WTC11 (cell line): ENCODE results near the gene TFDP1. TPM values are rescaled to one million over a fixed set of nuclear protein-coding genes. Genes with fewer than 3 reads are reported as not detected.

Experiments
- ATAC-seq: fragments of 200-7000 bp; cut with Tn5 transposase; 2 replicates; pipeline ENCODE4 v1.10.0; 2021; ENCODE audit warnings: mild to moderate bottlenecking, moderate library complexity
- CTCF ChIA-PET: fragments of 300-600 bp; sonication (Branson Sonifier 250); formaldehyde crosslinking; loops from one replicate; lab custom pipeline; 2021; ENCODE audit warnings: antibody characterized with exemption; lab: Charles Lee
- POLR2A ChIA-PET: fragments of 350-600 bp; sonication (Branson Sonifier 250); formaldehyde crosslinking; loops from one replicate; lab custom pipeline; 2021; ENCODE audit warnings: antibody characterized with exemption; lab: Charles Lee
- DNase-seq: peaks from one replicate; pipeline ENCODE4 v3.0.0; 2021; ENCODE audit warnings: low spot score
- H3K27ac Mint-ChIP-seq: 2 replicates; pipeline ENCODE4 v1.8.0; 2021; ENCODE audit warnings: mixed read lengths
- H3K27me3 Mint-ChIP-seq: 2 replicates; pipeline ENCODE4 v1.8.0; 2021; ENCODE audit warnings: low read depth, mild to moderate bottlenecking, moderate library complexity, mixed read lengths
- H3K36me3 Mint-ChIP-seq: 2 replicates; pipeline ENCODE4 v1.8.0; 2021; ENCODE audit warnings: mixed read lengths
- H3K4me1 Mint-ChIP-seq: 2 replicates; pipeline ENCODE4 v1.8.0; 2022; ENCODE audit warnings: mixed read lengths
- H3K4me3 Mint-ChIP-seq: 2 replicates; pipeline ENCODE4 v1.8.0; 2021; ENCODE audit warnings: mild to moderate bottlenecking, moderate library complexity, mixed read lengths
- H3K9me3 Mint-ChIP-seq: 2 replicates; pipeline ENCODE4 v1.8.0; 2021; ENCODE audit warnings: mixed read lengths
- CBFB ChIP-seq: sonication (generic); formaldehyde crosslinking; IDR thresholded peaks from 2 replicates; pipeline ENCODE4 v1.8.1; 2022; ENCODE audit warnings: mild to moderate bottlenecking, low read depth, missing genetic modification reagents
- EMX1 ChIP-seq: fragments of 250-450 bp; sonication (Bioruptor Pico); IDR thresholded peaks from 2 replicates; pipeline ENCODE4 v1.8.0; 2021; ENCODE audit warnings: mild to moderate bottlenecking
- ESRRA ChIP-seq: sonication (generic); formaldehyde crosslinking; IDR thresholded peaks from 2 replicates; pipeline ENCODE4 v1.8.1; 2022; ENCODE audit warnings: mild to moderate bottlenecking, missing genetic modification reagents, borderline replicate concordance
- FOXJ3 ChIP-seq: sonication (generic); formaldehyde crosslinking; IDR thresholded peaks from 2 replicates; pipeline ENCODE4 v1.9.0; 2021; ENCODE audit warnings: missing genetic modification reagents, mild to moderate bottlenecking, borderline replicate concordance
- FOXP1 ChIP-seq: sonication (generic); formaldehyde crosslinking; IDR thresholded peaks from 2 replicates; pipeline ENCODE4 v1.8.0; 2022; ENCODE audit warnings: missing genetic modification reagents, mild to moderate bottlenecking, moderate library complexity, borderline replicate concordance
- GTF2I ChIP-seq: fragments of 250-450 bp; sonication (Bioruptor Pico); conservative IDR thresholded peaks from 2 replicates; pipeline ENCODE4 v1.4.0; 2021; ENCODE audit warnings: mild to moderate bottlenecking
- JUN ChIP-seq: sonication (generic); formaldehyde crosslinking; IDR thresholded peaks from 2 replicates; pipeline ENCODE4 v1.8.0; 2023; ENCODE audit warnings: mild to moderate bottlenecking, missing genetic modification reagents
- KAT7 ChIP-seq: sonication (generic); formaldehyde crosslinking; IDR thresholded peaks from 2 replicates; pipeline ENCODE4 v1.8.1; 2023; ENCODE audit warnings: missing genetic modification reagents, mild to moderate bottlenecking, borderline replicate concordance
- MXD4 ChIP-seq: fragments of 250-450 bp; sonication (Bioruptor Pico); IDR thresholded peaks from 2 replicates; pipeline ENCODE4 v1.8.0; 2021; ENCODE audit warnings: mild to moderate bottlenecking, moderate library complexity, borderline replicate concordance
- NR1H2 ChIP-seq: sonication (generic); formaldehyde crosslinking; IDR thresholded peaks from 2 replicates; pipeline ENCODE4 v1.9.0; 2021; ENCODE audit warnings: mild to moderate bottlenecking, moderate library complexity, missing genetic modification reagents
- SOX15 ChIP-seq: fragments of 250-450 bp; sonication (Bioruptor Pico); IDR thresholded peaks from 2 replicates; pipeline ENCODE4 v1.9.0; 2021; ENCODE audit warnings: mild to moderate bottlenecking
- SP1 ChIP-seq: sonication (generic); formaldehyde crosslinking; conservative IDR thresholded peaks from 2 replicates; pipeline ENCODE4 v1.8.1; 2022; ENCODE audit warnings: missing genetic modification reagents
- TCF7 ChIP-seq: sonication (generic); formaldehyde crosslinking; IDR thresholded peaks from 2 replicates; pipeline ENCODE4 v1.8.0; 2022; ENCODE audit warnings: mild to moderate bottlenecking, low read depth, missing genetic modification reagents, moderate library complexity
- ZBTB21 ChIP-seq: sonication (generic); formaldehyde crosslinking; IDR thresholded peaks from 2 replicates; pipeline ENCODE4 v1.8.1; 2023; ENCODE audit warnings: mild to moderate bottlenecking, missing genetic modification reagents, borderline replicate concordance
- total RNA-seq: library from RNA; stranded (reverse); gene quantifications from 3 replicates; pipeline ENCODE4 v1.2.3, GENCODE V29; 2021
- TF ChIP-seq, protein P1 (sequence below): fragments of 250-450 bp; sonication (Bioruptor Pico); IDR thresholded peaks from 2 replicates; pipeline ENCODE4 v1.9.0; 2021; ENCODE audit warnings: mild to moderate bottlenecking, borderline replicate concordance
- TF ChIP-seq, protein P2 (sequence below): sonication (generic); formaldehyde crosslinking; IDR thresholded peaks from 2 replicates; pipeline ENCODE4 v1.8.1; 2022; ENCODE audit warnings: mild to moderate bottlenecking, moderate library complexity, missing genetic modification reagents
- TF ChIP-seq, protein P3 (sequence below): fragments of 250-450 bp; sonication (Bioruptor Pico); IDR thresholded peaks from 2 replicates; pipeline ENCODE4 v2.1.2; 2022; ENCODE audit warnings: mild to moderate bottlenecking, moderate library complexity
- TF ChIP-seq, protein P4 (sequence below): sonication (generic); formaldehyde crosslinking; IDR thresholded peaks from 2 replicates; pipeline ENCODE4 v1.8.1; 2022; ENCODE audit warnings: low read depth, mild to moderate bottlenecking, moderate library complexity, missing genetic modification reagents, borderline replicate concordance

Gene TFDP1
- total RNA-seq, 1 experiment from 2014 or later = 61.2 TPM

DNA sequence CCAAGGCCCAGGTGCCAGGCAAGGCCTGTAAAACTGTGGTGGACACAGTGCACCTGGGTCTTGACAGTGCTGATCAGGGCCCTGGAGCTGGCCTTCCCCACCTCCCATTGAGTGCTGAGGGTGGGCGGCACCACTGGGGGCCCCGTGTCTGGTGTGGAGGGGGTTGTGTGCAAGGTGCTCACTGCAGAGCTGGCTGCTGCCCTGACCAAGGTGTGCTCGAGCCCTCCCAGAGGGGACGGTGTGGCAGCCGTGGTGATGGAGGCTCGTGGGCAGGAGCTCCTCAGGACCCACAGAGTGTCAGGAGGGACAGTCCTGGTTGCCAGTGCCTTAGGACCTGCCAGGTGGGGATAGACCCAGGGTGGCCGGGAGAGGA is 50.5 kb downstream of the TFDP1 start:
- no peak overlapping the region for H3K4me3 Mint-ChIP-seq
- POLR2A ChIA-PET = no interaction called here
- CTCF ChIA-PET = no interaction called here
- no peaks in the 10 kb centered on the region for H3K4me1 Mint-ChIP-seq
- no peak overlapping the region for H3K27ac Mint-ChIP-seq
- H3K27me3 Mint-ChIP-seq = no peaks in the 10 kb centered on the region
- ATAC-seq (no peak), DNase-seq (no peak)
- peaks cover 70% of the 10 kb centered on the region for H3K36me3 Mint-ChIP-seq
- TF ChIP-seq ESRRA (CRISPR knock-in tag) = no peak
- TF ChIP-seq KAT7 (CRISPR knock-in tag) = no peak
- TF ChIP-seq JUN (CRISPR knock-in tag) = no peak
- no peak for TF ChIP-seq EMX1
- TF ChIP-seq FOXP1 (CRISPR knock-in tag) = no peak
- no peak for TF ChIP-seq ZBTB21 (CRISPR knock-in tag)
- TF ChIP-seq SOX15 (CRISPR knock-in tag) = no peak
- no peaks in the 10 kb centered on the region for H3K9me3 Mint-ChIP-seq

DNA sequence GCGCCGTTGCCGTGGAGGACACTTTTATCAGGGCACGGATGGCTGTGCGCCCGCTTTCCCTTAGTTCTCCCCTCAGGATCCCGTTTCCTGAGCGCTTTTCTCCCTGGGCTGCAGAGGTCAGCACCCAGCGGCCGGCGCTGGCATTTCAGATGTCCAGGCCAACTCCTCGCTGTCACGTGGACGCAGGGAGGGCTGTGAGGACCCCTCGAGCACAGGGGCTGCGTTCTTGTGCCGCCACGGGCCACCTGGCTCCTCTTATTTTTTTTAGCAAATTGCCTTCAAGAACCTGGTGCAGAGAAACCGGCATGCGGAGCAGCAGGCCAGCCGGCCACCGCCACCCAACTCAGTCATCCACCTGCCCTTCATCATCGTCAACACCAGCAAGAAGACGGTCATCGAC is 51.2 kb downstream of the TFDP1 start:
- no peaks in the 10 kb centered on the region for H3K27me3 Mint-ChIP-seq
- CTCF ChIA-PET = no interaction called here
- DNase-seq = no peak
- H3K9me3 Mint-ChIP-seq = no peaks in the 10 kb centered on the region
- no peak overlapping the region for H3K4me3 Mint-ChIP-seq
- H3K27ac Mint-ChIP-seq = no peak overlapping the region
- TF ChIP-seq FOXJ3 (CRISPR knock-in tag) = no peak
- no peak for TF ChIP-seq TCF7
- TF ChIP-seq, protein P1, sequence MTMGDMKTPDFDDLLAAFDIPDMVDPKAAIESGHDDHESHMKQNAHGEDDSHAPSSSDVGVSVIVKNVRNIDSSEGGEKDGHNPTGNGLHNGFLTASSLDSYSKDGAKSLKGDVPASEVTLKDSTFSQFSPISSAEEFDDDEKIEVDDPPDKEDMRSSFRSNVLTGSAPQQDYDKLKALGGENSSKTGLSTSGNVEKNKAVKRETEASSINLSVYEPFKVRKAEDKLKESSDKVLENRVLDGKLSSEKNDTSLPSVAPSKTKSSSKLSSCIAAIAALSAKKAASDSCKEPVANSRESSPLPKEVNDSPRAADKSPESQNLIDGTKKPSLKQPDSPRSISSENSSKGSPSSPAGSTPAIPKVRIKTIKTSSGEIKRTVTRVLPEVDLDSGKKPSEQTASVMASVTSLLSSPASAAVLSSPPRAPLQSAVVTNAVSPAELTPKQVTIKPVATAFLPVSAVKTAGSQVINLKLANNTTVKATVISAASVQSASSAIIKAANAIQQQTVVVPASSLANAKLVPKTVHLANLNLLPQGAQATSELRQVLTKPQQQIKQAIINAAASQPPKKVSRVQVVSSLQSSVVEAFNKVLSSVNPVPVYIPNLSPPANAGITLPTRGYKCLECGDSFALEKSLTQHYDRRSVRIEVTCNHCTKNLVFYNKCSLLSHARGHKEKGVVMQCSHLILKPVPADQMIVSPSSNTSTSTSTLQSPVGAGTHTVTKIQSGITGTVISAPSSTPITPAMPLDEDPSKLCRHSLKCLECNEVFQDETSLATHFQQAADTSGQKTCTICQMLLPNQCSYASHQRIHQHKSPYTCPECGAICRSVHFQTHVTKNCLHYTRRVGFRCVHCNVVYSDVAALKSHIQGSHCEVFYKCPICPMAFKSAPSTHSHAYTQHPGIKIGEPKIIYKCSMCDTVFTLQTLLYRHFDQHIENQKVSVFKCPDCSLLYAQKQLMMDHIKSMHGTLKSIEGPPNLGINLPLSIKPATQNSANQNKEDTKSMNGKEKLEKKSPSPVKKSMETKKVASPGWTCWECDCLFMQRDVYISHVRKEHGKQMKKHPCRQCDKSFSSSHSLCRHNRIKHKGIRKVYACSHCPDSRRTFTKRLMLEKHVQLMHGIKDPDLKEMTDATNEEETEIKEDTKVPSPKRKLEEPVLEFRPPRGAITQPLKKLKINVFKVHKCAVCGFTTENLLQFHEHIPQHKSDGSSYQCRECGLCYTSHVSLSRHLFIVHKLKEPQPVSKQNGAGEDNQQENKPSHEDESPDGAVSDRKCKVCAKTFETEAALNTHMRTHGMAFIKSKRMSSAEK = no peak
- TF ChIP-seq GTF2I (CRISPR knock-in tag) = no peak
- TF ChIP-seq, protein P2, sequence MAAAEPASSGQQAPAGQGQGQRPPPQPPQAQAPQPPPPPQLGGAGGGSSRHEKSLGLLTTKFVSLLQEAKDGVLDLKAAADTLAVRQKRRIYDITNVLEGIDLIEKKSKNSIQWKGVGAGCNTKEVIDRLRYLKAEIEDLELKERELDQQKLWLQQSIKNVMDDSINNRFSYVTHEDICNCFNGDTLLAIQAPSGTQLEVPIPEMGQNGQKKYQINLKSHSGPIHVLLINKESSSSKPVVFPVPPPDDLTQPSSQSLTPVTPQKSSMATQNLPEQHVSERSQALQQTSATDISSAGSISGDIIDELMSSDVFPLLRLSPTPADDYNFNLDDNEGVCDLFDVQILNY (CRISPR knock-in tag) = no peak
- TF ChIP-seq NR1H2 = no peak
- TF ChIP-seq MXD4 (CRISPR knock-in tag) = no peak
- TF ChIP-seq, protein P3, sequence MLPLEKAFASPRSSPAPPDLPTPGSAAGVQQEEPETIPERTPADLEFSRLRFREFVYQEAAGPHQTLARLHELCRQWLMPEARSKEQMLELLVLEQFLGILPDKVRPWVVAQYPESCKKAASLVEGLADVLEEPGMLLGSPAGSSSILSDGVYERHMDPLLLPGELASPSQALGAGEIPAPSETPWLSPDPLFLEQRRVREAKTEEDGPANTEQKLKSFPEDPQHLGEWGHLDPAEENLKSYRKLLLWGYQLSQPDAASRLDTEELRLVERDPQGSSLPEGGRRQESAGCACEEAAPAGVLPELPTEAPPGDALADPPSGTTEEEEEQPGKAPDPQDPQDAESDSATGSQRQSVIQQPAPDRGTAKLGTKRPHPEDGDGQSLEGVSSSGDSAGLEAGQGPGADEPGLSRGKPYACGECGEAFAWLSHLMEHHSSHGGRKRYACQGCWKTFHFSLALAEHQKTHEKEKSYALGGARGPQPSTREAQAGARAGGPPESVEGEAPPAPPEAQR (CRISPR knock-in tag) = no peak
- TF ChIP-seq, protein P4, sequence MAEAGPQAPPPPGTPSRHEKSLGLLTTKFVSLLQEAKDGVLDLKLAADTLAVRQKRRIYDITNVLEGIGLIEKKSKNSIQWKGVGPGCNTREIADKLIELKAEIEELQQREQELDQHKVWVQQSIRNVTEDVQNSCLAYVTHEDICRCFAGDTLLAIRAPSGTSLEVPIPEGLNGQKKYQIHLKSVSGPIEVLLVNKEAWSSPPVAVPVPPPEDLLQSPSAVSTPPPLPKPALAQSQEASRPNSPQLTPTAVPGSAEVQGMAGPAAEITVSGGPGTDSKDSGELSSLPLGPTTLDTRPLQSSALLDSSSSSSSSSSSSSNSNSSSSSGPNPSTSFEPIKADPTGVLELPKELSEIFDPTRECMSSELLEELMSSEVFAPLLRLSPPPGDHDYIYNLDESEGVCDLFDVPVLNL (CRISPR knock-in tag) = no peak
- no peak for TF ChIP-seq CBFB (CRISPR knock-in tag)
- TF ChIP-seq SP1 (CRISPR knock-in tag) = no peak
- TF ChIP-seq, all 79 proteins: peak for 0
- POLR2A ChIA-PET = no interaction called here
- no peak for ATAC-seq
- Mint-ChIP-seq H3K36me3 (peaks cover 77% of the 10 kb centered on the region), H3K4me1 (no peaks in the 10 kb centered on the region)
